Measurements from ENCODE around the gene PGBD4.

DNA sequence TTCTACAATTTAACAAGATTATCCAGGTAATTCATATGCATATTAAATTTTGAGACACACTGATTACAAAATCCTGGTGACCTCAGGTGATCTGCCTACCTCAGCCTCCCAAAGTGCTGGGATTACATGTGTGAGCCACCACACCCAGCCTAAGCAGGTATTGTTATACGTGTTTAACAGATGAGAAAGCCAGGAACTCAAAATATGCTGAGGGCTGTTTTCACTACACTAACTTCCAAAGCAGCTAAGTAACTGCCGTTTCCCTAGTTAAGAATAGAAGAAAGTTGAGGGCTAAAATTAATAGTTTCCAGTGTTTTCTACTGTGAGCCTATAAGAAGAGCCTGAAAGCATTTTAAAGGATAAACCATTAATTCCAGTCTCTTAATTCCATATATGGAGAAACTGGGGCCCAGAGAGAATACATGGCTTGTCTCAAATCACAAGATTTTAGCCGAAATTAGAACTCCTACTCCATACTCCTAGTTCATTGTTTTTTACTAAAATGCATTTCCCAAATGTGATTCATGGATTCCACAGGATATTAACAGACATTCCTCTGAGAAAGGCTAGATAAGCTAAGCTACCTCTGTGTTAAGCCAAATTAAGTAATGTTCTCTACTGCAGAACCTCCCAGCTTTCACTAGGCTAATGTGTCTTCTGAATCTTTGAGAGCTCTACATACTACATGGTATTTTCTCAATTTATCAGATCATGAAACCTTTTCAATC is 45.9 kb upstream of the PGBD4 start:
- no peak for TF ChIP-seq CTCF (IDR thresholded peaks at IDR 0.05; ENCODE audit: low read depth, low read length)
- no peak for TF ChIP-seq EZH2phosphoT487 (IDR thresholded peaks at IDR 0.05; ENCODE audit: low read depth)
